IMR-90 (cell line): ENCODE results near the gene ARHGEF2. TPM values are rescaled to one million over a fixed set of nuclear protein-coding genes. Genes with fewer than 3 reads are reported as not detected.

ENCODE experiments used
- ATAC-seq: fragments of 200-7000 bp; cut with Tn5 transposase; 2 replicates; pipeline ENCODE4 v1.9.1; 2020; ENCODE audit warnings: low read depth, mild to moderate bottlenecking, moderate library complexity
- BruUV-seq: library from RNA; stranded (reverse); fragments of 400-500 nt; replicated peaks from 2 replicates; lab custom pipeline; 2021; lab: Mats Ljungman, UMichigan
- CTCF ChIA-PET: fragments of 300-600 bp; formaldehyde crosslinking; extraction: SDS; loops from one replicate; lab custom pipeline; 2021; ENCODE audit warnings: antibody characterized with exemption; lab: Yijun Ruan, JAX
- POLR2A ChIA-PET: fragments of 300-600 bp; sonication (Branson Sonifier 250); formaldehyde crosslinking; loops from one replicate; lab custom pipeline; 2022; ENCODE audit warnings: antibody characterized with exemption; ENCODE audit not compliant: unreplicated experiment; lab: Charles Lee
- DNase-seq: peaks from one replicate; pipeline ENCODE4 v3.0.0; 2013
- H2AFZ ChIP-seq: replicated peaks from 2 replicates; pipeline ENCODE3; 2013; ENCODE audit warnings: low read length, mild to moderate bottlenecking; ENCODE audit not compliant: poor library complexity
- H2AK5ac ChIP-seq: 2 replicates; pipeline ENCODE4 v1.6.1; 2013; ENCODE audit warnings: low read depth, low read length, inconsistent platforms
- H2AK9ac ChIP-seq: replicated peaks from 2 replicates; pipeline ENCODE3; 2013; ENCODE audit warnings: mild to moderate bottlenecking, low read depth, low read length, moderate library complexity; ENCODE audit not compliant: poor library complexity
- H2BK120ac ChIP-seq: 2 replicates; pipeline ENCODE4 v1.6.1; 2013; ENCODE audit warnings: low read depth, low read length, inconsistent platforms
- H2BK15ac ChIP-seq: 3 replicates; pipeline ENCODE4 v1.6.1; 2013; ENCODE audit warnings: low read depth, low read length, inconsistent platforms
- H2BK20ac ChIP-seq: 2 replicates; pipeline ENCODE4 v1.6.1; 2013; ENCODE audit warnings: low read depth, mild to moderate bottlenecking, inconsistent platforms, low read length, moderate library complexity
- H2BK5ac ChIP-seq: 2 replicates; pipeline ENCODE4 v1.6.1; 2013; ENCODE audit warnings: mild to moderate bottlenecking, low read depth, low read length, inconsistent platforms; ENCODE audit not compliant: poor library complexity, severe bottlenecking
- H3K14ac ChIP-seq: replicated peaks from 2 replicates; pipeline ENCODE4 v1.6.1; 2013; ENCODE audit warnings: low read depth, low read length, inconsistent platforms
- H3K18ac ChIP-seq: 2 replicates; pipeline ENCODE4 v1.6.1; 2013; ENCODE audit warnings: low read depth, low read length, control low read depth
- H3K23ac ChIP-seq: 2 replicates; pipeline ENCODE4 v1.6.1; 2013; ENCODE audit warnings: low read depth, low read length, inconsistent platforms
- H3K27ac ChIP-seq: 2 replicates; pipeline ENCODE4 v1.5.1; 2013; ENCODE audit warnings: mild to moderate bottlenecking, control low read depth, low read length; ENCODE audit not compliant: insufficient read depth
- H3K27me3 ChIP-seq: 2 replicates; pipeline ENCODE4 v1.6.1; 2013; ENCODE audit warnings: low read length; ENCODE audit not compliant: control insufficient read depth, insufficient read depth
- H3K36me3 ChIP-seq: 2 replicates; pipeline ENCODE4 v1.6.1; 2013; ENCODE audit warnings: low read length, mixed read lengths; ENCODE audit not compliant: control insufficient read depth, insufficient read depth
- H3K4ac ChIP-seq: 2 replicates; pipeline ENCODE4 v1.6.1; 2013; ENCODE audit warnings: low read depth, low read length, inconsistent platforms
- H3K4me1 ChIP-seq: 2 replicates; pipeline ENCODE4 v1.6.1; 2013; ENCODE audit warnings: low read length, mixed read lengths; ENCODE audit not compliant: control insufficient read depth, insufficient read depth
- H3K4me2 ChIP-seq: 2 replicates; pipeline ENCODE4 v1.6.1; 2013; ENCODE audit warnings: low read depth, mild to moderate bottlenecking, control low read depth, low read length, moderate library complexity
- H3K4me3 ChIP-seq: 2 replicates; pipeline ENCODE4 v1.5.1; 2013; ENCODE audit warnings: low read depth, mild to moderate bottlenecking, control low read depth, low read length, moderate library complexity; ENCODE audit not compliant: insufficient read depth
- H3K56ac ChIP-seq: 2 replicates; pipeline ENCODE4 v1.6.1; 2013; ENCODE audit warnings: low read length, inconsistent platforms; ENCODE audit not compliant: insufficient read depth; ENCODE audit errors: extremely low read depth
- H3K79me1 ChIP-seq, 2 experiments: 2 replicates each; pipeline ENCODE4 v1.6.1; 2013; ENCODE audit warnings: low read length in 2 of 2, inconsistent platforms in 1 of 2, low read depth in 1 of 2
- H3K9ac ChIP-seq: 2 replicates; pipeline ENCODE4 v1.6.1; 2013; ENCODE audit warnings: low read depth, low read length, control low read depth
- H3K9me1 ChIP-seq: 2 replicates; pipeline ENCODE4 v1.6.1; 2013; ENCODE audit warnings: low read length, inconsistent platforms; ENCODE audit not compliant: insufficient read depth
- H3K9me3 ChIP-seq: 2 replicates; pipeline ENCODE4 v1.6.1; 2013; ENCODE audit warnings: low read length; ENCODE audit not compliant: control insufficient read depth, insufficient read depth
- H4K20me1 ChIP-seq: 2 replicates; pipeline ENCODE4 v1.6.1; 2013; ENCODE audit warnings: low read length, inconsistent platforms; ENCODE audit not compliant: insufficient read depth
- H4K5ac ChIP-seq: 2 replicates; pipeline ENCODE4 v1.6.1; 2013; ENCODE audit warnings: mild to moderate bottlenecking, low read depth, low read length, control low read depth
- H4K8ac ChIP-seq, 2 experiments: 2 replicates each; pipeline ENCODE4 v1.6.1; 2013; ENCODE audit warnings: low read depth in 2 of 2, low read length in 2 of 2, control low read depth in 1 of 2, inconsistent platforms in 1 of 2
- H4K91ac ChIP-seq: 2 replicates; pipeline ENCODE4 v1.6.1; 2013; ENCODE audit warnings: low read depth, low read length, inconsistent platforms; ENCODE audit not compliant: insufficient read depth
- CHD1 ChIP-seq: IDR thresholded peaks from 2 replicates; pipeline ENCODE4 v1.6.1; 2012; ENCODE audit warnings: low read depth, low read length, improper control_type of control experiment
- CTCF ChIP-seq: conservative IDR thresholded peaks from 2 replicates; pipeline ENCODE4 v1.5.1; 2012; ENCODE audit warnings: mild to moderate bottlenecking, low read depth, low read length, improper control_type of control experiment
- ELK1 ChIP-seq: fragments of 150-350 bp; IDR thresholded peaks from 2 replicates; pipeline ENCODE4 v1.6.1; 2016; ENCODE audit warnings: low read depth, mild to moderate bottlenecking, low read length, moderate library complexity, borderline replicate concordance
- FOS ChIP-seq: fragments of 150-350 bp; IDR thresholded peaks from 2 replicates; pipeline ENCODE4 v1.6.1; 2016; ENCODE audit warnings: low read depth, low read length
- MAFK ChIP-seq: IDR thresholded peaks from 2 replicates; pipeline ENCODE4 v1.6.1; 2012; ENCODE audit warnings: low read depth, low read length, improper control_type of control experiment
- MXI1 ChIP-seq: IDR thresholded peaks from 2 replicates; pipeline ENCODE4 v1.6.1; 2012; ENCODE audit warnings: low read depth, mild to moderate bottlenecking, low read length, moderate library complexity, borderline replicate concordance
- RAD21 ChIP-seq: IDR thresholded peaks from 2 replicates; pipeline ENCODE4 v1.6.1; 2012; ENCODE audit warnings: low read length, improper control_type of control experiment
- RCOR1 ChIP-seq: IDR thresholded peaks from 2 replicates; pipeline ENCODE4 v1.6.1; 2012; ENCODE audit warnings: mild to moderate bottlenecking, low read length, improper control_type of control experiment; ENCODE audit not compliant: insufficient replicate concordance
- RFX5 ChIP-seq: IDR thresholded peaks from 2 replicates; pipeline ENCODE4 v1.8.0; 2012; ENCODE audit warnings: low read depth, mild to moderate bottlenecking, low read length, moderate library complexity
- SMC3 ChIP-seq: fragments of 150-350 bp; IDR thresholded peaks from 2 replicates; pipeline ENCODE4 v1.6.1; 2016; ENCODE audit warnings: low read depth, mild to moderate bottlenecking, antibody characterized with exemption, low read length, moderate library complexity
- USF2 ChIP-seq: fragments of 150-350 bp; IDR thresholded peaks from 2 replicates; pipeline ENCODE4 v1.6.1; 2017; ENCODE audit warnings: mild to moderate bottlenecking, antibody characterized with exemption, low read length, low read depth
- WGBS, 2 experiments: methylation state at CpG; one replicate each; pipeline versions ENCODE4 v1.1.5 to v1.1.7; 2013; ENCODE audit warnings: missing lambda C conversion rate in 2 of 2; ENCODE audit not compliant: insufficient read length in 1 of 2; ENCODE audit errors: extremely low coverage in 2 of 2; 5-methylcytosine and 5-hydroxymethylcytosine counted together
- dilution Hi-C: fragments of 300-500 bp; cut with HindIII; formaldehyde crosslinking; loops from one replicate; pipeline ENCODE4 v1.14.3; 2018; ENCODE audit warnings: low sequenced_read_pairs; ENCODE audit not compliant: unreplicated experiment
- in situ Hi-C: fragments of 300-500 bp; cut with MboI; formaldehyde crosslinking; loops from 3 replicates; pipeline ENCODE4 v1.14.3; 2019; ENCODE audit warnings: low sequenced_read_pairs, inconsistent platforms, mixed read lengths
- intact Hi-C: fragments of 100-400 bp; cut with micrococcal nuclease; formaldehyde crosslinking; loops from 2 replicates; pipeline ENCODE4 v1.10.0; 2022
- polyA plus RNA-seq, 3 experiments: library from polyadenylated mRNA; depleted of rRNA; stranded (reverse); fragments of >200 nt; gene quantifications; 2 replicates each; pipeline ENCODE4 v1.2.3, GENCODE V29; 2012; ENCODE audit warnings: low replicate concordance in 1 of 3
- total RNA-seq: library from RNA; depleted of rRNA; stranded (reverse); fragments of >200 nt; gene quantifications from 2 replicates; pipeline ENCODE4 v1.2.3, GENCODE V29; 2012

ARHGEF2 gene
- total and polyA plus RNA-seq, 2 of the 4 experiments (the other 2 are of a cell fraction): 91.8 to 117 TPM

GRCh38 chr1:156025876-156026275, 47.5 kb upstream of the ARHGEF2 start:
- 0 out of 2 replicates have a peak, but pooled peaks cover 1% of the 10 kb centered on the region for H3K4me1 ChIP-seq
- H3K56ac ChIP-seq: no peak overlapping the region
- H2AFZ ChIP-seq: peak overlapping the region; percentile 95
- H3K27me3 ChIP-seq: no peaks in the 10 kb centered on the region
- no peak overlapping the region for H3K4me3 ChIP-seq
- H4K5ac ChIP-seq: no peak overlapping the region
- dilution Hi-C loops: no loop called here
- H2BK120ac ChIP-seq: no peak overlapping the region
- H3K9me1 ChIP-seq: peaks cover 7% of the 10 kb centered on the region
- TF ChIP-seq RFX5 (no peak), CTCF (peak; percentile 76), RAD21 (peak; percentile 64), MXI1 (no peak), MAFK (no peak), FOS (no peak), USF2 (no peak), CHD1 (no peak), SMC3 (peak; percentile 70), ELK1 (no peak), RCOR1 (no peak)
- WGBS, 2 experiments: 38% methylated on average over 3 of the region's 9 CpGs; no CpG with 5 or more reads in 1 of the 2 experiments
- in situ Hi-C loops: no loop called here
- peak overlapping the region; percentile 9 for H2AK9ac ChIP-seq
- peak; percentile 45 for DNase-seq
- no peak overlapping the region for H2BK15ac ChIP-seq
- ATAC-seq: peak; percentile 95
- H3K18ac ChIP-seq: no peak overlapping the region
- no peak overlapping the region for H3K27ac ChIP-seq
- no peak overlapping the region for H2AK5ac ChIP-seq
- peak overlapping the region; percentile 63; the same call in 1 of the 2 replicates for H3K4me2 ChIP-seq
- no peaks in the 10 kb centered on the region for H3K36me3 ChIP-seq
- intact Hi-C loops: loop anchor here (1.0 to 2.0 kb wide), 2 partner anchors 27 to 40 kb away; partner anchors contain the start of gene UBQLN4
- H3K79me1 ChIP-seq: no peaks in the 10 kb centered on the region
- no peak overlapping the region for H4K91ac ChIP-seq
- ChIA-PET CTCF (interaction anchor here (0.5 to 1.1 kb wide), 6 partner anchors 16 to 40 kb away, joined by 3 to 6 read pairs (median 4); no protein-coding TSS in a partner anchor), POLR2A (no interaction called here)
- no peak overlapping the region for H2BK5ac ChIP-seq
- no peak overlapping the region for H2BK20ac ChIP-seq
- H3K14ac ChIP-seq: no peak overlapping the region
- peak overlapping the region in 1 of 2 experiments; percentile 61; a peak in 1 of 4 replicates for H4K8ac ChIP-seq
- peak overlapping the region; percentile 11; the same call in 1 of the 2 replicates for H3K23ac ChIP-seq
- 0 out of 2 replicates have a peak overlapping the region, but pooled peaks have one; percentile 6 for H3K4ac ChIP-seq
- BruUV-seq: no TSS peak
- no peaks in the 10 kb centered on the region for H4K20me1 ChIP-seq
- no peak overlapping the region for H3K9ac ChIP-seq
- no peaks in the 10 kb centered on the region for H3K9me3 ChIP-seq
